Measurements from ENCODE around the gene LRRTM4. TPM values are rescaled to one million over a fixed set of nuclear protein-coding genes. Genes with fewer than 3 reads are reported as not detected.

The LRRTM4 gene
- total and polyA plus RNA-seq, 2 donors (not counting 1 experiment from before 2014, with no cell fraction given), result 0.05 TPM; not detected in 1

- TF ChIP-seq, protein P1, sequence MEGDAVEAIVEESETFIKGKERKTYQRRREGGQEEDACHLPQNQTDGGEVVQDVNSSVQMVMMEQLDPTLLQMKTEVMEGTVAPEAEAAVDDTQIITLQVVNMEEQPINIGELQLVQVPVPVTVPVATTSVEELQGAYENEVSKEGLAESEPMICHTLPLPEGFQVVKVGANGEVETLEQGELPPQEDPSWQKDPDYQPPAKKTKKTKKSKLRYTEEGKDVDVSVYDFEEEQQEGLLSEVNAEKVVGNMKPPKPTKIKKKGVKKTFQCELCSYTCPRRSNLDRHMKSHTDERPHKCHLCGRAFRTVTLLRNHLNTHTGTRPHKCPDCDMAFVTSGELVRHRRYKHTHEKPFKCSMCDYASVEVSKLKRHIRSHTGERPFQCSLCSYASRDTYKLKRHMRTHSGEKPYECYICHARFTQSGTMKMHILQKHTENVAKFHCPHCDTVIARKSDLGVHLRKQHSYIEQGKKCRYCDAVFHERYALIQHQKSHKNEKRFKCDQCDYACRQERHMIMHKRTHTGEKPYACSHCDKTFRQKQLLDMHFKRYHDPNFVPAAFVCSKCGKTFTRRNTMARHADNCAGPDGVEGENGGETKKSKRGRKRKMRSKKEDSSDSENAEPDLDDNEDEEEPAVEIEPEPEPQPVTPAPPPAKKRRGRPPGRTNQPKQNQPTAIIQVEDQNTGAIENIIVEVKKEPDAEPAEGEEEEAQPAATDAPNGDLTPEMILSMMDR (conservative IDR thresholded peaks at IDR 0.05 in 1 of 2, IDR thresholded peaks at IDR 0.05 in 1 of 2; ENCODE audit: low read depth in 1 of 2, low read length in 2 of 2), result no peak
- TF ChIP-seq EZH2 (IDR thresholded peaks at IDR 0.05; ENCODE audit: low read length, missing control alignments), result no peak
- DNase-seq (ENCODE audit: low read depth in 2 of 2), result peak; percentile 2 to 5
- Histone ChIP-seq H3K27me3 (ENCODE audit: control insufficient read depth, insufficient read depth, low read length) (no peaks in the 10 kb centered on the region), H3K36me3 (ENCODE audit: control insufficient read depth, insufficient read depth, low read length) (no peaks in the 10 kb centered on the region), H4K20me1 (ENCODE audit: control insufficient read depth, extremely low read depth, insufficient read depth, low read length) (no peaks in the 10 kb centered on the region), H3K9me3 (ENCODE audit: control insufficient read depth, insufficient read depth, low read depth, low read length) (no peaks in the 10 kb centered on the region), H3K79me2 (ENCODE audit: control insufficient read depth, insufficient read depth, low read length) (no peaks in the 10 kb centered on the region), H3K4me3 (replicated peaks in 1 of 4; ENCODE audit: control extremely low read depth in 1 of 4, insufficient read depth in 1 of 4, low read depth in 3 of 4, low read length in 4 of 4) (no peak overlapping the region), H3K9ac (ENCODE audit: insufficient read depth, low read length) (no peak overlapping the region), H2AFZ (ENCODE audit: low read length) (no peak overlapping the region), H3K4me1 (ENCODE audit: control insufficient read depth, extremely low read depth, insufficient read depth, low read length) (no peaks in the 10 kb centered on the region), H3K27ac (ENCODE audit: insufficient read depth, low read length) (no peak overlapping the region), H3K4me2 (ENCODE audit: extremely low read depth, insufficient read depth, low read length) (no peak overlapping the region)
Observed at GRCh38 chr2:77028032-77028600, 494.1 kb downstream of the LRRTM4 start.

- no peak for DNase-seq (ENCODE audit: low read depth in 2 of 2)
- Histone ChIP-seq H2AFZ (ENCODE audit: low read length) (no peak overlapping the region), H3K27me3 (ENCODE audit: control insufficient read depth, insufficient read depth, low read length) (no peaks in the 10 kb centered on the region), H3K4me1 (ENCODE audit: control insufficient read depth, extremely low read depth, insufficient read depth, low read length) (no peaks in the 10 kb centered on the region), H3K27ac (ENCODE audit: insufficient read depth, low read length) (no peak overlapping the region), H4K20me1 (ENCODE audit: control insufficient read depth, extremely low read depth, insufficient read depth, low read length) (no peaks in the 10 kb centered on the region), H3K9me3 (ENCODE audit: control insufficient read depth, insufficient read depth, low read depth, low read length) (no peaks in the 10 kb centered on the region), H3K4me2 (ENCODE audit: extremely low read depth, insufficient read depth, low read length) (no peak overlapping the region), H3K9ac (ENCODE audit: insufficient read depth, low read length) (no peak overlapping the region), H3K36me3 (ENCODE audit: control insufficient read depth, insufficient read depth, low read length) (no peaks in the 10 kb centered on the region), H3K4me3 (replicated peaks in 1 of 4; ENCODE audit: control extremely low read depth in 1 of 4, insufficient read depth in 1 of 4, low read depth in 3 of 4, low read length in 4 of 4) (no peak overlapping the region), H3K79me2 (ENCODE audit: control insufficient read depth, insufficient read depth, low read length) (no peaks in the 10 kb centered on the region)
- no peak for TF ChIP-seq EZH2 (IDR thresholded peaks at IDR 0.05; ENCODE audit: low read length, missing control alignments)
- TF ChIP-seq, protein P1 (conservative IDR thresholded peaks at IDR 0.05 in 1 of 2, IDR thresholded peaks at IDR 0.05 in 1 of 2; ENCODE audit: low read depth in 1 of 2, low read length in 2 of 2), result no peak
Observed at GRCh38 chr2:77025714-77026113, 496.5 kb downstream of the LRRTM4 start.

- Histone ChIP-seq H3K27ac (ENCODE audit: insufficient read depth, low read length) (no peak overlapping the region), H3K9me3 (ENCODE audit: control insufficient read depth, insufficient read depth, low read depth, low read length) (no peaks in the 10 kb centered on the region)
- TF ChIP-seq EZH2 (IDR thresholded peaks at IDR 0.05; ENCODE audit: low read length, missing control alignments), result no peak
- TF ChIP-seq, protein P1 (conservative IDR thresholded peaks at IDR 0.05 in 1 of 2, IDR thresholded peaks at IDR 0.05 in 1 of 2; ENCODE audit: low read depth in 1 of 2, low read length in 2 of 2), result no peak
Observed at GRCh38 chr2:77021161-77021560, 501.0 kb downstream of the LRRTM4 start.

More at GRCh38 chr2:77021161-77021560, 501.0 kb downstream of the LRRTM4 start:
- no peaks in the 10 kb centered on the region for H3K4me1 ChIP-seq (ENCODE audit: control insufficient read depth, extremely low read depth, insufficient read depth, low read length)
- no peaks in the 10 kb centered on the region for H4K20me1 ChIP-seq (ENCODE audit: control insufficient read depth, extremely low read depth, insufficient read depth, low read length)
- DNase-seq (ENCODE audit: low read depth in 2 of 2), result no peak
- H3K36me3 ChIP-seq (ENCODE audit: control insufficient read depth, insufficient read depth, low read length), result no peaks in the 10 kb centered on the region
- H3K4me3 ChIP-seq (replicated peaks in 1 of 4; ENCODE audit: control extremely low read depth in 1 of 4, insufficient read depth in 1 of 4, low read depth in 3 of 4, low read length in 4 of 4), result no peak overlapping the region
- H3K27me3 ChIP-seq (ENCODE audit: control insufficient read depth, insufficient read depth, low read length), result no peaks in the 10 kb centered on the region
- no peak overlapping the region for H2AFZ ChIP-seq (ENCODE audit: low read length)
- H3K9ac ChIP-seq (ENCODE audit: insufficient read depth, low read length), result no peak overlapping the region
- no peaks in the 10 kb centered on the region for H3K79me2 ChIP-seq (ENCODE audit: control insufficient read depth, insufficient read depth, low read length)
- H3K4me2 ChIP-seq (ENCODE audit: extremely low read depth, insufficient read depth, low read length), result no peak overlapping the region
